DMS 273 (cell line): ENCODE data around the gene UBA7.
A peak's percentile ranks its signal among the peaks of the same experiment; 100 is the strongest.
"Not testable (repeated sequence)": the region's sequence is repeated elsewhere in the genome, so short reads cannot be mapped to it uniquely, and the experiment has no call there.

ENCODE experiments used
- DNase-seq: peaks from one replicate; lab custom pipeline; 2025; ENCODE audit not compliant: unreplicated experiment; lab: John Stamatoyannopoulos, UW

The UBA7 gene, protein sequence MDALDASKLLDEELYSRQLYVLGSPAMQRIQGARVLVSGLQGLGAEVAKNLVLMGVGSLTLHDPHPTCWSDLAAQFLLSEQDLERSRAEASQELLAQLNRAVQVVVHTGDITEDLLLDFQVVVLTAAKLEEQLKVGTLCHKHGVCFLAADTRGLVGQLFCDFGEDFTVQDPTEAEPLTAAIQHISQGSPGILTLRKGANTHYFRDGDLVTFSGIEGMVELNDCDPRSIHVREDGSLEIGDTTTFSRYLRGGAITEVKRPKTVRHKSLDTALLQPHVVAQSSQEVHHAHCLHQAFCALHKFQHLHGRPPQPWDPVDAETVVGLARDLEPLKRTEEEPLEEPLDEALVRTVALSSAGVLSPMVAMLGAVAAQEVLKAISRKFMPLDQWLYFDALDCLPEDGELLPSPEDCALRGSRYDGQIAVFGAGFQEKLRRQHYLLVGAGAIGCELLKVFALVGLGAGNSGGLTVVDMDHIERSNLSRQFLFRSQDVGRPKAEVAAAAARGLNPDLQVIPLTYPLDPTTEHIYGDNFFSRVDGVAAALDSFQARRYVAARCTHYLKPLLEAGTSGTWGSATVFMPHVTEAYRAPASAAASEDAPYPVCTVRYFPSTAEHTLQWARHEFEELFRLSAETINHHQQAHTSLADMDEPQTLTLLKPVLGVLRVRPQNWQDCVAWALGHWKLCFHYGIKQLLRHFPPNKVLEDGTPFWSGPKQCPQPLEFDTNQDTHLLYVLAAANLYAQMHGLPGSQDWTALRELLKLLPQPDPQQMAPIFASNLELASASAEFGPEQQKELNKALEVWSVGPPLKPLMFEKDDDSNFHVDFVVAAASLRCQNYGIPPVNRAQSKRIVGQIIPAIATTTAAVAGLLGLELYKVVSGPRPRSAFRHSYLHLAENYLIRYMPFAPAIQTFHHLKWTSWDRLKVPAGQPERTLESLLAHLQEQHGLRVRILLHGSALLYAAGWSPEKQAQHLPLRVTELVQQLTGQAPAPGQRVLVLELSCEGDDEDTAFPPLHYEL

GRCh38 chr3:49813497-49814174 is at the start of gene UBA7:
TSS of gene UBA7 (minus strand) at chr3:49813953. CDS start at chr3:49813787, 166 bp downstream.
- DNase-seq: peak; percentile 51

- DNase-seq: no peak
These were observed 46.0 kb upstream of the UBA7 start for GRCh38 chr3:49859576-49860305.

DNA sequence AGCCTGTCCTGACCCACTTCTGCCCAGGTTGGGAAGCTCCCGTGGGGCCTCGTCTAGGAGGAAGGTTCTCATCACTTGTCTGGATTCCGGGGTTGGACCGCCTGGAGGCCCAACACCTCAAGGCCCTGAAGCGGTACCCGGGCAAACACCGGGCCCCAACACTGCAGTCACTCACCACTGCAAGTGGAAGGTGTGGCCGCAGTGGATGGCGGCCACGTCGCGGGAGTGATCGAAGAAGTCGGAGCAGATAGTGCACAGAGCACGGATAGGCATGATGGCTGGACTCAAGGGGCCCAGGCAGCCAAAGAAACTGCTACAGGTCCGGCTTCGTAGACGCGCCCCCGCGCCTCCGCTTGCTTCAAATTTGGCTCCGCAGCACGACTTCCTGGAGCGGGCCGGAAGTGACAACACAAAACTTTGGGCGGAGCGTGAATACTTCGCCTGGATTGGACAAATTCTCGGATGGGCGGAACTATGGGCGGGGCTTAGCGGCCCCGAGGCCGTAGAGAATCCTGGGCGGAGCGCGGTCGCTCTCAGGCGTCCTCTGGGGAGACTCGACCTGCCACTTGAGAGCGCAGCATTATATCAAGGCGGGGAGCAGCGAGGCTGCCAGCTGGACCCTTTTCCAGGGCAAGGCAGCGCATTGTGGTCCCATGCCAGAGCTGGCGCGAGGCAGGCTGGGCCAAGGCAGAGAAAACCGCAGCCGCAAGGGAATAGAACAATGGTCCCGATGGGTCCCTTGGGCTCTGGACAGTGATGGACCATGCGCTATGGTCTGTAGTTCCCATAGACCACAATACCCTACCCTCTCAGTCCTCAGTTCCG is 42.6 kb upstream of the UBA7 start, which contains the start of gene TRAIP:
TSS of gene TRAIP (minus strand) at position 384 of the 825 bp plus-strand sequence. CDS start at position 273, 111 bp downstream.
- peak; percentile 97 for DNase-seq

- no peak for DNase-seq
These were observed 41.9 kb upstream of the UBA7 start for GRCh38 chr3:49855662-49856061.

- no peak for DNase-seq
These were observed 31.9 kb upstream of the UBA7 start for GRCh38 chr3:49845694-49846093.

GRCh38 chr3:49844464-49845183 is 30.9 kb upstream of the UBA7 start:
- no peak for DNase-seq

DNA sequence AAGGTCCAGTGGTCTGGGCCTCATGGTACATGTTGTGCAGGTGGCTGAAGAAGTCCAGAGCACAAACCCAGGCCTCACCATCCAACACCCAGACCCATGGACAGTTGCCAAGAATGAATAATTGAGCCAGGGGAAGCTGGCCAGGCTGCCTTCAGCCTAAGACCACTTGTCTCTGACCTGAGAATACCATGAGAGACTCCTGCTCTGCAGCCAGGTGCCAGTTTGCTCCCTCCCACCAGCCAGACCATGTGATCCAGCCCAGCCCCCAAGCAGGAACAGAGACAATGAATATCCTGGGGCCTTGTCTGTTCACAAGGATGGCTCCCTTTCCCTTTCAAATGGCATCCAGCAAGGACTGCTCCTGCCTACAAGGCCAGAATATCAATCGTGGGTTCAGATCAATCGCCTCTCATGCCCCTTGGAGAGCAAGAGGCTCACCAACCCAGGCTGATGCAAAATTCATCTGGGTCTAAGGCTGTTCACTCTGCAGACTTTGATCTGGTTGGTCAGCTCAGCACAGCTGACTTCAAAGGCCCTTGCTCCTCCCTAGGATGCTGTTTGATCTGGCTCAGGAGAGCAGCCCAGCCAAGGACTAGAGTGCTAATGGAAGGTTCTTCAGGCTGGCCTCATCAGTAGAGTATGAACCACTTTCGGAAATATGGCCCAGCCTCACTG is 29.2 kb upstream of the UBA7 start:
- no peak for DNase-seq

DNA sequence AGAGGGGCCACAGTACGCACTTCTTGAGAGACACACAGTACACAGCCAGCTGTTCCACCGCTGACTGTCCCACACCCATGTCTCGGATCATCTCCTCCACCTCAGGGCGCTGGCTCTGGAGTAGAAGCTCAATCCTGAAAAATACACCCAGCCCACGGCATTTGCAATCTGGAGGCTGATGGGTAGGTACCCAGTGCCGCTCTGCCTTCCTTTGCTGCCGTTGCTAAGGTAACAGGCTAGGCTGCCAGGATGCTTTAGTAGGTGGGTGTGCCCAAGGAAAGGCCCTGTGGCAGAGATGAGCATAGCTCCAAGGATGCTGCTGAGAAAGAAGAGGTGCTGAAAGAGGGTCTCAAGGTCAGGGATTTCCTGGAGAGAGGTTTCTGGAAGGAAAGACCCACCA is 28.1 kb upstream of the UBA7 start:
- peak; percentile 20 for DNase-seq

DNA sequence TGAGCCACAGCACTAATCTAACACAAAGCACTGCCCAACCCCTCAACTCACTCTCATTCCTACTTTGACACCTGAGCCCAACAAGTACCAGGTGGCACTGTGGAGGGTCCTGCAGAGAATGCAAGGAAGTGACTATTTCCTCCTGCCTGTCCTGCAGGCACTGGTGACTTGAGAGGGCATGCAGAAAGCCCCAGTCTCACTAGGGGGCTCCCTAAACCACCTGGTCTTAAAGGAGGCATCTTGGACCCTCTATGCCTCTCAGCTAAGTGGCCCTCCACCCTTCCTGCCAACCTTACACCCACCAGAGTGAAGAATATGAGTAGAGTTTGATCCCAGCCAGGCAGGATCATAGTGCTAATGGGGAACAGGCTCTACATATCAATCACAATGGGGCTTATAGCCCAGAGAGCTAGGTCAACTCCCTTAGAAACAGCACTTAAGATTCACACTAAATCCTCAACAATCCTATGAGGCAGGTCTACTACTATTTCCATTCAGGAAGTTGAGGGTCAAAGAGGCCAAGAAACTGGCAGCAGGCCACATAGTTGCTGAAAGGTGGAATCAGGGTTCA is 27.5 kb upstream of the UBA7 start:
- peak; percentile 54 for DNase-seq

GRCh38 chr3:49840388-49840787 is 26.6 kb upstream of the UBA7 start:
- peak; percentile 7 for DNase-seq

- DNase-seq: peak; percentile 85
These were observed 25.5 kb upstream of the UBA7 start for GRCh38 chr3:49839193-49839809.

GRCh38 chr3:49831341-49831740 is 17.6 kb upstream of the UBA7 start:
- no peak for DNase-seq

GRCh38 chr3:49826016-49826415 is 12.3 kb upstream of the UBA7 start:
- no peak for DNase-seq

DNA sequence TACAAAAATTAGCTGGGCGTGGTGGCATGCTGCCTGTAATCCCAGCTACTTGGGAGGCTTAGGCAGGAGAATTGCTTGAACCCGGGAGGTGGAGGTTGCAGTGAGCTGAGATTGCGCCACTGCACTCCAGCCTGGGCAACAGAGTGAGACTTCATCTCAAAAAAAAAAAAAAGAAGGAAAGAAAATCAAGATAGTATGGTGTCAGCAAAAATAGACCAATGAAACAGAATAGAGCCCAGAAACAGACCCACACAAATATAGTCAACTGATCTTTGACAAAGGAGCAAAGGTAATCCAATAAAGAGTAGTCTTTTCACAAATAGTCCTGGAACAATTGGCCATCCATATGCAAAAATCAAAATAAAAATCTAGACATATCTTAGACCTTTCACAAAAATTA is 9.4 kb upstream of the UBA7 start:
- DNase-seq: not testable (repeated sequence)

- no peak for DNase-seq
These were observed 747 bp downstream of the UBA7 start for GRCh38 chr3:49812916-49813496.

GRCh38 chr3:49807431-49808114 is 6.2 kb downstream of the UBA7 start:
- DNase-seq: no peak

GRCh38 chr3:49806850-49807249 is 6.9 kb downstream of the UBA7 start:
- DNase-seq: no peak
